ENCODE results near the gene CHRDL2.

Gene CHRDL2

DNA sequence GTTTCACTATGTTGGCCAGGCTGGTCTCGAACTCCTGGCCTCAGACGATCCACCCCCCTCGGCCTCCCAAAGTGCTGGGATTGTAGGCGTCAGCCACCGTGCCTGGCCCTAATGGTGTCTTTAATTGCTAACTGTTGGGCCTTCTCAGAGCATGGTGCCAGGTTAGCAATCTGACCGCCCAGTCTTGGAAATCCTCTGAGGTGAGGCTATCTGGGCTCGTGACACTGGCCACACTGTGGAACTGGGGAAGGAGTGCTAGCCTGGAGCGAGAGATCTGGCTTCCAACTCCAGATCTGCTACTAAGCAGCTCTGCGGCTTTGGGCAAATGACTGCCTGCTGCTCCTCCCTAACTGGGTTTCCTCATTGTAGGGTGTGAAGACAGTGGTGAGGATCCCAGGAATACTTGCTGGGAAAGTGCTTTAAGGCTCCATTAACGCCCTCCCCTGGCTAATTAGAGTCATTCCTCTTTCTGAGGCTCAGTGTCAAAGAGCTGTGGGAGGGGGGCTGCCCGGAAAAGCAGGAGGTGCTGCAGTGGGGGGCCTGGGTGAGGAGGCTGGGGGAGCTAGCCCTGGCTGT is 35.4 kb downstream of the CHRDL2 start:
- POLR2A ChIA-PET, result no interaction called here

DNA sequence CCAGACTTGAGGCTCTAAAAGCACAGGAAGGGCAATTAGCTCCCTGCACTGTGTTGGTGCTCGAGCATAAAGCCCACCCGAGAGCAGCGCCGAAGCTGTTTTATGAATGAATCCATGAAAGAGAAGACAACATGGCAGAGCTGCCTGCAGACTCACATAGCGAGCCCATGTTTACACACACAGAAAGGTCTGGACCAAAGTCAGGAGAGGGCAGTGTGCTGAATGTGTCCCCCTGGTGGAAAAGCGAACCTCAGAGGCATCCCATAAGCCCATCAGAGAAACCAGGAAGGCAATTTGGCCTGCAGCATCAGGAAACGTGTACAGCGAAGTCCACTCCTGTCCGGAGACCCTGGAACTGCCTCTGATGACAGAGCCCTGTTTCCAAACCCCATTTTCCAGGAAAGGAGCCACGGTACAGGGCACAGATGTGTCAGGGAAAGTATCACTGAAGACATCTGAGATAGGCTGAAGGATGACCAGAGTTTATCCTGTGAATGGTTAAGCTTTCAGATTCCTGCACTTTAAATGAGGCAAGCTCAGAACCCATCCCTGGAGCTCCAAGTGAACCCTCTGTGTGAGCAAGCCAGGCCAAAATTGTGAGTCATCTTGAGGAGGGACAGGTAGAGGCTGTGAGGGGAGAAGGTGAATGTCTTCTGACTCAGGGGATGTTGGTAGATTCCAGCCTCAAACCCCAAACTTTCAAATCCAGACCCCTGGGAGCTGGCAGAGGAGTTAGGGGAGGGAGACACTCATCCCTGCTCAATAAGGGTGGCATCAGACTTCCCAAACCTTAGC is 36.9 kb downstream of the CHRDL2 start:
- Histone ChIP-seq H3K4me1 (ENCODE audit: control insufficient read depth, insufficient read depth, low read length) (no peaks in the 10 kb centered on the region), H3K27ac (ENCODE audit: extremely low read depth, low read depth, low read length) (no peak overlapping the region), H3K4me3 (ENCODE audit: low read depth, low read length) (no peak overlapping the region), H3K36me3 (ENCODE audit: control insufficient read depth in 2 of 2, insufficient read depth in 1 of 2, low read length in 2 of 2) (no peaks in the 10 kb centered on the region), H3K9me3 (ENCODE audit: control insufficient read depth, insufficient read depth, low read depth, low read length) (no peaks in the 10 kb centered on the region)
- ChIA-PET POLR2A (no interaction called here), CTCF (interaction anchor here (0.6 to 3.0 kb wide), 5 partner anchors 8 to 328 kb away, joined by 3 to 30 read pairs (median 5); no protein-coding TSS in a partner anchor)
- TF ChIP-seq ZNF214 (tag by site-specific recombination; IDR thresholded peaks at IDR 0.05; ENCODE audit: borderline replicate concordance) (no peak), ZNF2 (tag by site-specific recombination; IDR thresholded peaks at IDR 0.05) (no peak), ZNF677 (tag by site-specific recombination; IDR thresholded peaks at IDR 0.05) (no peak), ZBTB8A (tag by site-specific recombination; IDR thresholded peaks at IDR 0.05) (no peak), ZNF596 (tag by site-specific recombination; IDR thresholded peaks at IDR 0.05) (no peak), BCL11A (tag by site-specific recombination; IDR thresholded peaks at IDR 0.05; ENCODE audit: low read depth) (no peak), KLF9 (tag by site-specific recombination; IDR thresholded peaks at IDR 0.05; ENCODE audit: low read depth) (no peak), SCRT2 (tag by site-specific recombination; IDR thresholded peaks at IDR 0.05) (no peak), ZNF529 (tag by site-specific recombination; IDR thresholded peaks at IDR 0.05; ENCODE audit: insufficient replicate concordance) (no peak), ZNF600 (tag by site-specific recombination; IDR thresholded peaks at IDR 0.05) (no peak), ZNF155 (tag by site-specific recombination; IDR thresholded peaks at IDR 0.05) (no peak), TCF7L2 (IDR thresholded peaks at IDR 0.05; ENCODE audit: borderline replicate concordance, low read depth, low read length) (no peak)
- TF ChIP-seq, protein P1, sequence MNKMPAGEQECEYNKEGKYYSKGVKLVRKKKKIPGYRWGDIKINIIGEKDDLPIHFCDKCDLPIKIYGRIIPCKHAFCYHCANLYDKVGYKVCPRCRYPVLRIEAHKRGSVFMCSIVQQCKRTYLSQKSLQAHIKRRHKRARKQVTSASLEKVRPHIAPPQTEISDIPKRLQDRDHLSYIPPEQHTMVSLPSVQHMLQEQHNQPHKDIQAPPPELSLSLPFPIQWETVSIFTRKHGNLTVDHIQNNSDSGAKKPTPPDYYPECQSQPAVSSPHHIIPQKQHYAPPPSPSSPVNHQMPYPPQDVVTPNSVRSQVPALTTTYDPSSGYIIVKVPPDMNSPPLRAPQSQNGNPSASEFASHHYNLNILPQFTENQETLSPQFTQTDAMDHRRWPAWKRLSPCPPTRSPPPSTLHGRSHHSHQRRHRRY (tag by site-specific recombination; IDR thresholded peaks at IDR 0.05), result no peak
- TF ChIP-seq, protein P2, sequence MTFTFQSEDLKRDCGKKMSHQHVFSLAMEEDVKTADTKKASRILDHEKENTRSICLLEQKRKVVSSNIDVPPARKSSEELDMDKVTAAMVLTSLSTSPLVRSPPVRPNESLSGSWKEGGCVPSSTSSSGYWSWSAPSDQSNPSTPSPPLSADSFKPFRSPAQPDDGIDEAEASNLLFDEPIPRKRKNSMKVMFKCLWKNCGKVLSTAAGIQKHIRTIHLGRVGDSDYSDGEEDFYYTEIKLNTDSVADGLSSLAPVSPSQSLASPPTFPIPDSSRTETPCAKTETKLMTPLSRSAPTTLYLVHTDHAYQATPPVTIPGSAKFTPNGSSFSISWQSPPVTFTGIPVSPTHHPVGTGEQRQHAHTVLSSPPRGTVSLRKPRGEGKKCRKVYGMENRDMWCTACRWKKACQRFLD (tag by site-specific recombination; IDR thresholded peaks at IDR 0.05), result no peak
- TF ChIP-seq, protein P3, sequence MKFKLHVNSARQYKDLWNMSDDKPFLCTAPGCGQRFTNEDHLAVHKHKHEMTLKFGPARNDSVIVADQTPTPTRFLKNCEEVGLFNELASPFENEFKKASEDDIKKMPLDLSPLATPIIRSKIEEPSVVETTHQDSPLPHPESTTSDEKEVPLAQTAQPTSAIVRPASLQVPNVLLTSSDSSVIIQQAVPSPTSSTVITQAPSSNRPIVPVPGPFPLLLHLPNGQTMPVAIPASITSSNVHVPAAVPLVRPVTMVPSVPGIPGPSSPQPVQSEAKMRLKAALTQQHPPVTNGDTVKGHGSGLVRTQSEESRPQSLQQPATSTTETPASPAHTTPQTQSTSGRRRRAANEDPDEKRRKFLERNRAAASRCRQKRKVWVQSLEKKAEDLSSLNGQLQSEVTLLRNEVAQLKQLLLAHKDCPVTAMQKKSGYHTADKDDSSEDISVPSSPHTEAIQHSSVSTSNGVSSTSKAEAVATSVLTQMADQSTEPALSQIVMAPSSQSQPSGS (tag by site-specific recombination; IDR thresholded peaks at IDR 0.05; ENCODE audit: low read depth), result no peak
- TF ChIP-seq, protein P4, sequence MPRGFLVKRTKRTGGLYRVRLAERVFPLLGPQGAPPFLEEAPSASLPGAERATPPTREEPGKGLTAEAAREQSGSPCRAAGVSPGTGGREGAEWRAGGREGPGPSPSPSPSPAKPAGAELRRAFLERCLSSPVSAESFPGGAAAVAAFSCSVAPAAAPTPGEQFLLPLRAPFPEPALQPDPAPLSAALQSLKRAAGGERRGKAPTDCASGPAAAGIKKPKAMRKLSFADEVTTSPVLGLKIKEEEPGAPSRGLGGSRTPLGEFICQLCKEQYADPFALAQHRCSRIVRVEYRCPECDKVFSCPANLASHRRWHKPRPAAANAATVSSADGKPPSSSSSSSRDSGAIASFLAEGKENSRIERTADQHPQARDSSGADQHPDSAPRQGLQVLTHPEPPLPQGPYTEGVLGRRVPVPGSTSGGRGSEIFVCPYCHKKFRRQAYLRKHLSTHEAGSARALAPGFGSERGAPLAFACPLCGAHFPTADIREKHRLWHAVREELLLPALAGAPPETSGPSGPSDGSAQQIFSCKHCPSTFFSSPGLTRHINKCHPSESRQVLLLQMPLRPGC (tag by site-specific recombination; IDR thresholded peaks at IDR 0.05), result no peak

More for the DNA sequence above, 35.4 kb downstream of the CHRDL2 start:
- no peaks in the 10 kb centered on the region for H3K9me3 ChIP-seq (ENCODE audit: control insufficient read depth, insufficient read depth, low read depth, low read length)
- H3K27ac ChIP-seq (ENCODE audit: extremely low read depth, low read depth, low read length), result no peak overlapping the region
- H3K4me1 ChIP-seq (ENCODE audit: control insufficient read depth, insufficient read depth, low read length), result no peaks in the 10 kb centered on the region
- TF ChIP-seq KLF16 (tag by site-specific recombination; IDR thresholded peaks at IDR 0.05) (no peak), ZNF174 (tag by site-specific recombination; IDR thresholded peaks at IDR 0.05) (no peak), YY1 (tag by site-specific recombination; IDR thresholded peaks at IDR 0.05) (no peak), ZNF626 (tag by site-specific recombination; IDR thresholded peaks at IDR 0.05) (no peak), GLI4 (tag by site-specific recombination; IDR thresholded peaks at IDR 0.05) (no peak), ZNF274 (IDR thresholded peaks at IDR 0.05; ENCODE audit: low read length) (no peak), ZNF274 (tag by site-specific recombination; IDR thresholded peaks at IDR 0.05; ENCODE audit: borderline replicate concordance) (no peak), ZNF221 (tag by site-specific recombination; IDR thresholded peaks at IDR 0.05; ENCODE audit: borderline replicate concordance) (no peak), MZF1 (tag by site-specific recombination; IDR thresholded peaks at IDR 0.05; ENCODE audit: borderline replicate concordance) (no peak), ZNF623 (tag by site-specific recombination; IDR thresholded peaks at IDR 0.05) (no peak), ZBTB20 (tag by site-specific recombination; IDR thresholded peaks at IDR 0.05) (no peak), ZNF585B (tag by site-specific recombination; IDR thresholded peaks at IDR 0.05) (no peak)
- TF ChIP-seq, protein P5, sequence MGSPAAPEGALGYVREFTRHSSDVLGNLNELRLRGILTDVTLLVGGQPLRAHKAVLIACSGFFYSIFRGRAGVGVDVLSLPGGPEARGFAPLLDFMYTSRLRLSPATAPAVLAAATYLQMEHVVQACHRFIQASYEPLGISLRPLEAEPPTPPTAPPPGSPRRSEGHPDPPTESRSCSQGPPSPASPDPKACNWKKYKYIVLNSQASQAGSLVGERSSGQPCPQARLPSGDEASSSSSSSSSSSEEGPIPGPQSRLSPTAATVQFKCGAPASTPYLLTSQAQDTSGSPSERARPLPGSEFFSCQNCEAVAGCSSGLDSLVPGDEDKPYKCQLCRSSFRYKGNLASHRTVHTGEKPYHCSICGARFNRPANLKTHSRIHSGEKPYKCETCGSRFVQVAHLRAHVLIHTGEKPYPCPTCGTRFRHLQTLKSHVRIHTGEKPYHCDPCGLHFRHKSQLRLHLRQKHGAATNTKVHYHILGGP (tag by site-specific recombination; IDR thresholded peaks at IDR 0.05), result no peak
- TF ChIP-seq, protein P6, sequence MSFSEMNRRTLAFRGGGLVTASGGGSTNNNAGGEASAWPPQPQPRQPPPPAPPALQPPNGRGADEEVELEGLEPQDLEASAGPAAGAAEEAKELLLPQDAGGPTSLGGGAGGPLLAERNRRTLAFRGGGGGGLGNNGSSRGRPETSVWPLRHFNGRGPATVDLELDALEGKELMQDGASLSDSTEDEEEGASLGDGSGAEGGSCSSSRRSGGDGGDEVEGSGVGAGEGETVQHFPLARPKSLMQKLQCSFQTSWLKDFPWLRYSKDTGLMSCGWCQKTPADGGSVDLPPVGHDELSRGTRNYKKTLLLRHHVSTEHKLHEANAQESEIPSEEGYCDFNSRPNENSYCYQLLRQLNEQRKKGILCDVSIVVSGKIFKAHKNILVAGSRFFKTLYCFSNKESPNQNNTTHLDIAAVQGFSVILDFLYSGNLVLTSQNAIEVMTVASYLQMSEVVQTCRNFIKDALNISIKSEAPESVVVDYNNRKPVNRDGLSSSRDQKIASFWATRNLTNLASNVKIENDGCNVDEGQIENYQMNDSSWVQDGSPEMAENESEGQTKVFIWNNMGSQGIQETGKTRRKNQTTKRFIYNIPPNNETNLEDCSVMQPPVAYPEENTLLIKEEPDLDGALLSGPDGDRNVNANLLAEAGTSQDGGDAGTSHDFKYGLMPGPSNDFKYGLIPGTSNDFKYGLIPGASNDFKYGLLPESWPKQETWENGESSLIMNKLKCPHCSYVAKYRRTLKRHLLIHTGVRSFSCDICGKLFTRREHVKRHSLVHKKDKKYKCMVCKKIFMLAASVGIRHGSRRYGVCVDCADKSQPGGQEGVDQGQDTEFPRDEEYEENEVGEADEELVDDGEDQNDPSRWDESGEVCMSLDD (tag by site-specific recombination; IDR thresholded peaks at IDR 0.05), result no peak
- CTCF ChIA-PET, result interaction anchor here (1.0 to 3.0 kb wide), 3 partner anchors 25 to 61 kb away, joined by 3 to 10 read pairs (median 3); no protein-coding TSS in a partner anchor
- H3K36me3 ChIP-seq (ENCODE audit: control insufficient read depth in 2 of 2, insufficient read depth in 1 of 2, low read length in 2 of 2), result no peaks in the 10 kb centered on the region
- no peak overlapping the region for H3K4me3 ChIP-seq (ENCODE audit: low read depth, low read length)
